GM23338 (cell line): ENCODE data around the gene ZNF653.

Experiments used
- CREB1 ChIP-seq: fragments of 250-450 bp; sonication (Bioruptor Pico); IDR thresholded peaks from 2 replicates; pipeline ENCODE4 v1.5.0; 2020; ENCODE audit warnings: low read depth, mild to moderate bottlenecking, moderate library complexity
- CTCF ChIP-seq, 2 experiments: fragments of 200-600 bp in 1 of 2; sonication (generic) in 1 of 2; conservative IDR thresholded peaks; 2 replicates each; pipeline versions ENCODE4 v1.5.1 to v1.6.1; 2016 to 2017; ENCODE audit warnings: antibody characterized with exemption in 2 of 2, low read depth in 2 of 2, mild to moderate bottlenecking in 2 of 2, moderate library complexity in 1 of 2
- EZH2 ChIP-seq: fragments of 200-600 bp; sonication (generic); IDR thresholded peaks from one replicate; pipeline ENCODE4 v1.8.0; 2017; ENCODE audit warnings: antibody characterized with exemption, mild to moderate bottlenecking, low read depth; ENCODE audit not compliant: unreplicated experiment
- EZH2phosphoT487 ChIP-seq: fragments of 200-600 bp; sonication (generic); IDR thresholded peaks from one replicate; pipeline ENCODE4 v1.8.1; 2018; ENCODE audit warnings: antibody characterized with exemption; ENCODE audit not compliant: unreplicated experiment
- JUNB ChIP-seq: IDR thresholded peaks from one replicate; pipeline ENCODE4 v1.6.1; 2016; ENCODE audit warnings: antibody characterized with exemption; ENCODE audit not compliant: unreplicated experiment
- POLR2AphosphoS5 ChIP-seq: IDR thresholded peaks from 2 replicates; pipeline ENCODE4 v1.6.1; 2016; ENCODE audit warnings: antibody characterized with exemption, low read depth
- REST ChIP-seq: IDR thresholded peaks from one replicate; pipeline ENCODE4 v1.6.1; 2018; ENCODE audit warnings: antibody characterized with exemption; ENCODE audit not compliant: unreplicated experiment
- STAT1 ChIP-seq: IDR thresholded peaks from one replicate; pipeline ENCODE4 v1.6.1; 2016; ENCODE audit warnings: antibody characterized with exemption; ENCODE audit not compliant: unreplicated experiment
- ZNF114 ChIP-seq: fragments of 250-450 bp; sonication (Bioruptor Pico); IDR thresholded peaks from 2 replicates; pipeline ENCODE4 v1.5.0; 2020; ENCODE audit warnings: mild to moderate bottlenecking, moderate library complexity
- ZNF331 ChIP-seq: fragments of 250-450 bp; sonication (Bioruptor Pico); IDR thresholded peaks from 2 replicates; pipeline ENCODE4 v1.5.0; 2020; ENCODE audit warnings: low read depth, mild to moderate bottlenecking, moderate library complexity
- ZNF462 ChIP-seq: fragments of 250-450 bp; sonication (Bioruptor Pico); IDR thresholded peaks from 2 replicates; pipeline ENCODE4 v1.5.0; 2020; ENCODE audit warnings: mild to moderate bottlenecking, moderate library complexity
- TF ChIP-seq, protein P1 (sequence below): IDR thresholded peaks from 2 replicates; pipeline ENCODE4 v1.6.1; 2016; ENCODE audit warnings: antibody characterized with exemption

- TF ChIP-seq CTCF (conservative IDR thresholded peaks at IDR 0.05; ENCODE audit: low read depth in 2 of 2) (no peak), POLR2AphosphoS5 (no peak), EZH2 (no peak), CREB1 (CRISPR knock-in tag) (no peak), JUNB (no peak), REST (no peak), ZNF462 (no peak), ZNF114 (CRISPR knock-in tag) (no peak), EZH2phosphoT487 (no peak), STAT1 (no peak), ZNF331 (no peak)
- TF ChIP-seq, protein P1, sequence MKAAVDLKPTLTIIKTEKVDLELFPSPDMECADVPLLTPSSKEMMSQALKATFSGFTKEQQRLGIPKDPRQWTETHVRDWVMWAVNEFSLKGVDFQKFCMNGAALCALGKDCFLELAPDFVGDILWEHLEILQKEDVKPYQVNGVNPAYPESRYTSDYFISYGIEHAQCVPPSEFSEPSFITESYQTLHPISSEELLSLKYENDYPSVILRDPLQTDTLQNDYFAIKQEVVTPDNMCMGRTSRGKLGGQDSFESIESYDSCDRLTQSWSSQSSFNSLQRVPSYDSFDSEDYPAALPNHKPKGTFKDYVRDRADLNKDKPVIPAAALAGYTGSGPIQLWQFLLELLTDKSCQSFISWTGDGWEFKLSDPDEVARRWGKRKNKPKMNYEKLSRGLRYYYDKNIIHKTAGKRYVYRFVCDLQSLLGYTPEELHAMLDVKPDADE: no peak
Measured at GRCh38 chr19:11534948-11535347, 29.3 kb upstream of the ZNF653 start.
